ENCODE results near the gene SYNGR1. TPM values are rescaled to one million over a fixed set of nuclear protein-coding genes. Genes with fewer than 3 reads are reported as not detected.

SYNGR1 gene
- total RNA-seq, 1 donor from 2014 or later = 40.5 TPM

DNA sequence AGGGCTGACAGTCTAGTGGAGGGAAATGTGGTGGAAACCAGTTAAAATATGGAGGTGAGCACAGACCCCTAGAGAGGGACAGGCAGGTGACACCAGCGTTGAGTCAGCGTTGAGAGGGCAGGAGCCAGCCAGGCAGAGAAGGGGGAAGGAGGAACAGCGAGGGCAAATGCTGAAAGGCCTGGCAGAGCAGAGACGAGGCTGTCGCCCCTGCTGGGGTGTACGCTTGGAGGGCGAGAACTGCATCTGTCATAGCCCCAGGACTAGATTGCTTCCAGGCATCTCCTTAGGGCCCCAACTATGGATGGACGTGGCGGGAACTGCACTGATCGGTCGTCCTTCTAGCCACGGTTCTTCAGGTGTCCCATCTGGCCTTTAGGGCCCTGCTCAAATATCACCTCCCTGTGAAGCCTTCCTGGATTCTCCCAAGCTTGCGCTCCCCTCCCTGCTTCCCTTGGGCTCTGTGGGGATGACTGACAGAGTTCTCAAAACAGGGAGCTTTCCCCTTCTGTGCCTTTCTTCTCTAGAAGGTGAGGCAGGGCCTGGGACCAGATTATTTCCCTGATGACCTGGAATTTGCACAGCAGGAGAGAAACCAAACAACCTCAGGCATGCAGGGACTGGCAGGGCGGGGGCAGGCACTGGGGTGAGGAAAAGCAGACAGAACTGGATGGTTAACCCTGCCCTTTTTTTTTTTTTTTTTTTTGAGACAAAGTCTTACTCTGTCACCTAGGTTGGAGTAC, 11.1 kb downstream of the SYNGR1 start:
- no peak for ATAC-seq
- DNase-seq (ENCODE audit: missing footprints) = no peak
- intact Hi-C loops (cut with DNase I) = no loop called here

GRCh38 chr22:39361496-39361895, 11.7 kb downstream of the SYNGR1 start:
- no peak for ATAC-seq
- no peak for DNase-seq (ENCODE audit: missing footprints)
- intact Hi-C loops (cut with DNase I) = no loop called here

DNA sequence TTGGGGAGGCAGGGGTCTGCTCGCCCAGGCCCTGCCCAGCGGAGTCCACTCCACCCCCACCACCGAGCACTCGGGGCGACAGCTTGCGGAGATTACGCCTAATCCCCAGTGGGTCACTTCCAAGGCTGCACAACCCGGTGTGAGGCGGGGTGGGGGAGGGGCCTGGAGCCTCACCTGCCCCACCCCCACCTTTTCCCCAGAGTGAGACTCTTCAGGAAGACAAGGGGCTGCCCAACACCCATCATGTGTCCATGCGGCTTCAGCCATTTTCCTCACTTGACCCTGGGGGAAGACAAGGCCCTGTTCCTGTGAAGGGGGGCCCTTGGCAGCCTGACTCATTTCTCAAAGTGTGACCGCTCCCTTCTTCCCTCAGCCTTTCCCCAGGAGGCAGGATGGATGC, 12.5 kb downstream of the SYNGR1 start:
- intact Hi-C loops (cut with DNase I) = no loop called here
- DNase-seq (ENCODE audit: missing footprints) = no peak
- no peak for ATAC-seq

DNA sequence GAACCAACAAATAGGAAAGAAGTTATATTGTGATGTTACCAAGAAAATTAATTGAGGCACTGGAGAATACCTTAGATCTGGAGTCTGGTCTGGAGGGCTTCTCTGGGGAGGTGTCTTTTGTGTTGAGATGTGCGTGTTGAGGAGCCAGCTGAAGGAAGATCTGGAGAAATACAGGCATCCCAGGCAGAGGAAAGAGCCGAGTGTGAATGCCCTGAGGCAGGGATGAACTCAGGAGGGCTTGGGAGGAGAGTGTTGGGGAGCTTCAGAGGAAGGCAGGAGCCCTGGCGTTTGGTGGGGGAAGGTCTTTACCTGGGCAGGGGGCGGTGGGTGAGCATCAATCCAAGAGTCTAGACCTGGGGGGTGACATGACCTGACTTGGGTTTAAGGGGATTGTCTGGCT, 13.1 kb downstream of the SYNGR1 start:
- intact Hi-C loops (cut with DNase I) = no loop called here
- no peak for ATAC-seq

DNA sequence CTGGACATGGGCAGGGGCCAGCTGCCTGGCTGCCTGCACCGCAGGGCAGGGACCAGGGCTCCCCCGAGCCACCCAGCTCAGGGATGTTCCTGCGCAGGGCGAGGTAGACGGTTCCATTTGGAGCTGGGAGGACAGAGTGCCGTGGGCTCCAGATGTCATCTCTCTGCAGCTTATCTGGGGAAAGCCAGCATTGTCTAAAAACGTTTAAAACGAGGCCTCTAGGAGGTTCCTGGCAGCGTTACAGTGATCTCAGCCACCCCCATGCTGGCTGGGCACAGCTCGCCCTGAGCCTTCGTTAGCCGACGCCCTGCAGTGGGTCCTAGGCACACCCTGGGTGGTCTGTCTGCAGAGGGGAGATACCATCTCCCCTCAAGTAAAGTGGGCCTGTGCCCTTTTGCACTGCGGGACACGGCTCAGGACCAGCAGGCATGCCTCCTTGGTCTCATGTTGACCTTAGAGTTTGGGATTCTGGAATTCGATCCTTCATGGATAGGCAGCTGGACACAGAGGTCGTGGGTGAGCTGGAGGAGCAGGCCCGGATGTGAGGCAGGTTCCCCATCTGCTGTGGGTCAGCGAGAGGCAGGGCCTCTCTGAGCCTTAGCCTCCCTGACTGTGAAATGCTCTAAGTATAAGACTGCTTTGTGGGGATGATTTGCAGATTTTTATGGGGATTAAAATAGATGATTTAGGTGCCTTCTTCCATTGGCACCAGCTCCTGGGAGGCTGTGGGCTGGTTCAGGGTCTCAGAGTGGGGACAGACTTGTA, 14.1 kb downstream of the SYNGR1 start:
- ATAC-seq (no peak), DNase-seq (ENCODE audit: missing footprints) (no peak)
- intact Hi-C loops (cut with DNase I) = no loop called here

More for the DNA sequence above, 13.1 kb downstream of the SYNGR1 start:
- DNase-seq (ENCODE audit: missing footprints) = no peak

GRCh38 chr22:39364714-39365491, 15.1 kb downstream of the SYNGR1 start:
- intact Hi-C loops (cut with DNase I) = no loop called here
- ATAC-seq (no peak), DNase-seq (ENCODE audit: missing footprints) (no peak)

DNA sequence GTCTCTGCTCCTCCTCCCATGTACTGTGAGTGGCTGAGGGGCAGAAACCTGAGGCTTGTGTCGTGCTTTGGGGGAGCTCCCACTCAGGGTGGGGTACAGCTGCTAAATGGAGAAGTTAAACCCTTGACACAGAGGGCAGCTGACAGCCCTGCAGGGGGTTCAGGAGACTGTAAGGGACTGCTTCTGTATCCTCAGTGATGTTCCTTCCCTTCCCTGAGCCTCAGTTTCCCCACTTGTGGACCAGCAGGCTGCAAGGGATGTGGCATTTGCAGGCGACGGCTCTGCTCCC, 15.6 kb downstream of the SYNGR1 start:
- intact Hi-C loops (cut with DNase I) = no loop called here
- ATAC-seq = no peak

DNA sequence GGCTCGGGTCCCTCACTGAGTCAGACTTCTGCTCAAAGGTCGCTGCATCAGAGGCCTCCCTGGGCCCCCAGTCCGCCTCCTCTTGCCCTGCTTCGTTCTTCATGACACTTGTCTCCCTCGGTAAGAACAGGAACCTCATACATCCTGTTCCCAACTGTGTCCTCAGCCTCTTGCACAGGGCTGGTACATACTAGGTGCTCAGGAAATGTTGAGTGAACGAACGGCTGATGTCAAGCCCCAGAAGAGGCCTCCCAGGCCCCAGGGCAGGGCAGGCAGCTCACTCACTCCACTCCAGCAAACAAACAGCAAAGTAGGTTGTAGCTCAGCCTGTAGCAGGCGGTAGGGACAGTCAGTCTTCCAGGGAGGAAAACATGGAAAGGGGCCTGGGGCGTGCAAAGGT, 17.2 kb downstream of the SYNGR1 start:
- DNase-seq (ENCODE audit: missing footprints) (no peak), ATAC-seq (no peak)
- intact Hi-C loops (cut with DNase I) = no loop called here

More for the DNA sequence above, 15.6 kb downstream of the SYNGR1 start:
- DNase-seq (ENCODE audit: missing footprints) = no peak

GRCh38 chr22:39368461-39368911, 18.7 kb downstream of the SYNGR1 start:
- peak; percentile 36 for ATAC-seq
- peak; percentile 27 for DNase-seq (ENCODE audit: missing footprints)
- intact Hi-C loops (cut with DNase I) = no loop called here

DNA sequence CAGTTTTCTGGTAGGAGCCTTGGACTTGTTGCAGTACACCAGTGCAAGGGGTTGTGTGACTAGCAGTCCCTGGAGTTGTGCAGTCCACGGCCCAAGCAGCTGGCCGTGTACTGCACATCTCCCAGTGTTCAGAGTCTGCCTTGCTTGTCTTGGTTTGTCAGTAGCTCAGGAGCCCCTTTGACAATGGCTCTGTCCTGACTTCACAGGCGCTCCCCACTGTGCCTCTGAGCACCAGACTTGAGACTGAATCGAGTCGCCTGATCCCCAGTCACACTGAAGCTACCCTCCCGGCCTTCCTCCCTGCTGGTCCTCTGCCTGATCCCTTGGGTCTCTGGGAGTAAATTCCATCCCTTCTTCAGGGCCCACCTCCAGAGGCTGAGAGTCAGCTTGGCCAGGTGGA, 19.4 kb downstream of the SYNGR1 start:
- ATAC-seq = no peak
- intact Hi-C loops (cut with DNase I) = no loop called here
- peak; percentile 32 for DNase-seq (ENCODE audit: missing footprints)

GRCh38 chr22:39369586-39369985, 19.8 kb downstream of the SYNGR1 start:
- intact Hi-C loops (cut with DNase I) = no loop called here
- no peak for ATAC-seq

DNA sequence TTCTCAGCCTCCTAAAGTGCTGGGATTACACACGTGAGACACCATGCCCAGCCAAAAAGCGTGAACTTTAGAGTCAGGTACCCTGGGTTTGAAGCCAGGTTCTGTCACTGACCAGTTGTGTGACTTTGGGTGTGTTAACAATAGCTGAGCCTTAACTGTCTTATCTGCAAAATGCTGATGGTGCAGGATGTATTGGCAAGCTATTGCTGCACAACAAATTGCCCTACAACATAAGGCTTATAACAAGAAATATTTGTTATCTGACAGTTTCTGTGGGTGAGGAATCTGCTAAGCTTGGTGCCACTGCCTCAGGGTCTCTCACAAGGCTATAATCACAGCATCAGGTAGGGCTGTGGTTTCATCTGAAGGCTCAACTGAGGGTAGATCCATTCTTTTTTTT, 21.9 kb downstream of the SYNGR1 start:
- DNase-seq (ENCODE audit: missing footprints) (no peak), ATAC-seq (no peak)
- intact Hi-C loops (cut with DNase I) = no loop called here

More at GRCh38 chr22:39369586-39369985, 19.8 kb downstream of the SYNGR1 start:
- DNase-seq (ENCODE audit: missing footprints) = peak; percentile 9

DNA sequence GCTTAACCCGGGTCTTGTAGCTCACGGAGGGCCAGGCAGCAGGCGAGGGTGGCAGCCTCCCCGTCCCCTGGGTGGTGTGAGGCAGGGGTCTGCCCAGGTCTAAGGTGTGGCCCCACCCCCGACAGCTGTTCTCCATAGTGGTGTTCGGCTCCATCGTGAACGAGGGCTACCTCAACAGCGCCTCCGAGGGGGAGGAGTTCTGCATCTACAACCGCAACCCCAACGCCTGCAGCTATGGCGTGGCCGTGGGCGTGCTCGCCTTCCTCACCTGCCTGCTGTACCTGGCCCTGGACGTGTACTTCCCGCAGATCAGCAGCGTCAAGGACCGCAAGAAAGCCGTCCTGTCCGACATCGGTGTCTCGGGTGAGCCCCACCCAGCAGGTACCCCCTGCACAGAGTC, 24.4 kb downstream of the SYNGR1 start:
- intact Hi-C loops (cut with DNase I) = no loop called here
- DNase-seq (ENCODE audit: missing footprints) (no peak), ATAC-seq (no peak)

GRCh38 chr22:39374801-39375200, 25.0 kb downstream of the SYNGR1 start:
- DNase-seq (ENCODE audit: missing footprints) = no peak
- no peak for ATAC-seq
- intact Hi-C loops (cut with DNase I) = no loop called here

DNA sequence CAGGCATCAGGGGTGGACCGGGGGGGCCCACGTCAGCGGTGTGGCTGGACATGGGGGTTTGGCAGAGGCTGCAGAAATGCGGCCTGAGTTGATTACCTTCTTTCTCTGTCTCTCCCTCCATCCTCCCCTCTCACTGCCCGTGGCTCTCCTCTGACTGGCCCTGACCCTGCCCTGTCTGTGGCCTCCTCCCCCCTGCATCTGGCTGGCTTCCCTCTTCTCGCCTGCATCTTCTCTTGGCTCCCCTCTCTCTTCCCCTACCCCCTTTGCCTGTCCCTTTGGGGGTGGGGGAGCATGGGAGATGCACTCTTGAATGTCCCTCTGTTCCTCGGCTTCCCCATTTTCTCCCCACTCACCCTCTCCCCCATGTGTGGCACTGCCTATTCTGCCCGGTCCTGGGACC, 25.9 kb downstream of the SYNGR1 start:
- ATAC-seq (no peak), DNase-seq (ENCODE audit: missing footprints) (no peak)
- intact Hi-C loops (cut with DNase I) = no loop called here

- ATAC-seq (no peak), DNase-seq (ENCODE audit: missing footprints) (no peak)
- intact Hi-C loops (cut with DNase I) = no loop called here
Observed at GRCh38 chr22:39379756-39380730, 30.3 kb downstream of the SYNGR1 start.

DNA sequence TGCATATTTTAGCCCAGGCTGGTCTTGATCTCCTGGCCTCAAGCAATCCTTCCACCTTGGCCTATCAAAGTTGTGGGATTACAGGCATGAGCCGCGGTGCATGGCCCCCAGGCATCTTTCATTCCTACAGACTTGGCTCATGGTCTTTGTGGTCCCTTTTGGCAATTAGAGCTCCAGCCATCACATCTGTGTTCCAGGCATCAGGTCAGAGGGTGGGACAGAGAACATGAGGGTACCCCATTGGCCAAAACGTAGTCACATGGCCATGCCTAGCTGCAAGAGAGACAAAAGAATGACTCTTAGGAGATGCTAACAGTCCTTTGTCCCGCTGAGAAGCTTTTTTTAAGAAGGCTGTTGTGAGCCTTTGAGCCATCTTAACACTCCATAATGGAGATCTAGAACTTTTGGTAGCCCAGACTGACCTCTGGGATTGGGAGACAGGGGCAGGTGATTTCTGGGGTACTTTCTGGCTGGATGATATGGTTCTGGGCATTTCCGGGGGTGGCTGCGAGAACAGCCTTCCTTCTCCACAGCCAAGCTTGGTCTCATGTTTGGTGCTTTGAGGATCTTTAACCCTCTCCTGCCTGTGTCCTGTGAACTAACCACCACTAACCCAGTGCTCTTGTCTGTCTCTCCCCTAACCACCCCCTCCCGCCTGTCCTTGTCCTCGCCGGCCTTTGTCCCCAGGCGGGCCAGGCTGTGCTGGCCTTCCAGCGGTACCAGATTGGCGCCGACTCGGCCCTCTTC, 31.4 kb downstream of the SYNGR1 start:
- no peak for ATAC-seq
- intact Hi-C loops (cut with DNase I) = no loop called here
- no peak for DNase-seq (ENCODE audit: missing footprints)

DNA sequence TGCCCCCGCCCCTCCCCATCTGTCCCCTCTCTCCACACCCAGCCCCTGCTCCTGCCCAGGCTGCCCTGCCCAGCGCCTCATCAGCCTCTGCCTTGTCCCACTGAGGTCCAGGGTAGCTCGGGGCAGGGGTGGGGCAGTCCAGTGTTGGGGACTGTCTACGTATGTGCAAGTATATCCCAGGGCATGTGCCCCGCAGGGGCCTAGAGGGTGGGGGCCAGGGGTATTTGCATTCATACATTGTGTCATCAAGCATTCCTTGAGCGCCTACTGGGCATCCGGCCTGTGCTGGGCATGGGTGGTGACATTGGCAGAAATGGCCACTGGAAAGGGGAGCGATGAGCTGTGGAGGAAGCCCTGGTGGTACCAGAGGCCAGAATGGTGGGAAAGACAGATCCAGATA, 32.1 kb downstream of the SYNGR1 start:
- DNase-seq (ENCODE audit: missing footprints) (no peak), ATAC-seq (no peak)
- intact Hi-C loops (cut with DNase I) = no loop called here
